CD14-positive monocyte (primary cell): ENCODE measurements around the gene LEUTX. TPM values are rescaled to one million over a fixed set of nuclear protein-coding genes. Genes with fewer than 3 reads are reported as not detected.
A peak's percentile ranks its signal among the peaks of the same experiment; 100 is the strongest.

Experiments used
- DNase-seq, 3 donors: peaks; one replicate each; pipeline ENCODE4 v3.0.0-alpha.2; 2011 to 2022
- H2AFZ ChIP-seq: 2 replicates; pipeline ENCODE4 v1.6.0; 2012; ENCODE audit warnings: mild to moderate bottlenecking, low read depth, low read length, inconsistent platforms; ENCODE audit not compliant: insufficient read depth, poor library complexity, severe bottlenecking
- H3K27ac ChIP-seq, 2 donors: 1 replicate in 1 of 2; 2 replicates in 1 of 2; pipeline ENCODE4 v1.5.1; 2012 to 2013; ENCODE audit warnings: low read length in 2 of 2, control low read depth in 1 of 2, inconsistent platforms in 1 of 2, low read depth in 1 of 2, mild to moderate bottlenecking in 1 of 2
- H3K27me3 ChIP-seq, 2 donors: one replicate each; pipeline versions ENCODE4 v1.6.0 to v1.6.1; 2011 to 2013; ENCODE audit warnings: low read length in 2 of 2; ENCODE audit not compliant: control insufficient read depth in 2 of 2, insufficient read depth in 2 of 2
- H3K36me3 ChIP-seq, 2 donors: replicated peaks in 1 of 2; 1 replicate in 1 of 2; 2 replicates in 1 of 2; pipeline versions ENCODE4 v1.5.1 to v1.6.1; 2012 to 2013; ENCODE audit warnings: low read length in 2 of 2, control low read depth in 1 of 2, inconsistent platforms in 1 of 2, mild to moderate bottlenecking in 1 of 2; ENCODE audit not compliant: insufficient read depth in 2 of 2, control insufficient read depth in 1 of 2
- H3K4me1 ChIP-seq, 2 donors: 1 replicate in 1 of 2; 2 replicates in 1 of 2; pipeline versions ENCODE4 v1.5.1 to v1.6.1; 2012 to 2013; ENCODE audit warnings: low read length in 2 of 2, control low read depth in 1 of 2, inconsistent platforms in 1 of 2, mild to moderate bottlenecking in 1 of 2, moderate library complexity in 1 of 2; ENCODE audit not compliant: insufficient read depth in 2 of 2, control insufficient read depth in 1 of 2
- H3K4me2 ChIP-seq: replicated peaks from 2 replicates; pipeline ENCODE3; 2012; ENCODE audit warnings: low read length, moderate library complexity, mild to moderate bottlenecking; ENCODE audit not compliant: poor library complexity, severe bottlenecking; ENCODE audit errors: extremely low read depth
- H3K4me3 ChIP-seq, 3 experiments: fragments of 200-600 bp in 1 of 3; sonication (generic) in 1 of 3; replicated peaks in 1 of 3; 1 replicate in 2 of 3; 2 replicates in 1 of 3; pipeline ENCODE4 v1.5.1; 2011 to 2013; ENCODE audit warnings: low read length in 3 of 3, mild to moderate bottlenecking in 3 of 3, control low read depth in 2 of 3, low read depth in 2 of 3, inconsistent platforms in 1 of 3, moderate library complexity in 1 of 3
- H3K79me2 ChIP-seq: 2 replicates; pipeline ENCODE4 v1.6.0; 2012; ENCODE audit warnings: mild to moderate bottlenecking, control low read depth, inconsistent platforms, low read length, moderate library complexity; ENCODE audit not compliant: insufficient read depth
- H3K9ac ChIP-seq: 2 replicates; pipeline ENCODE4 v1.6.0; 2017; ENCODE audit warnings: low read length, mild to moderate bottlenecking; ENCODE audit not compliant: insufficient read depth, poor library complexity, severe bottlenecking
- H3K9me3 ChIP-seq, 2 donors: replicated peaks in 1 of 2; 1 replicate in 1 of 2; 2 replicates in 1 of 2; pipeline versions ENCODE4 v1.5.1 to v1.6.1; 2012 to 2013; ENCODE audit warnings: low read length in 2 of 2, control low read depth in 1 of 2; ENCODE audit not compliant: control insufficient read depth in 1 of 2, insufficient read depth in 1 of 2
- H4K20me1 ChIP-seq: 2 replicates; pipeline ENCODE4 v1.6.0; 2012; ENCODE audit warnings: mild to moderate bottlenecking, low read length, control low read depth, moderate library complexity; ENCODE audit not compliant: insufficient read depth
- H3K27ac Mint-ChIP-seq, 7 donors: one replicate each; pipeline ENCODE4 v1.8.0; 2020; ENCODE audit warnings: mild to moderate bottlenecking in 7 of 7, mixed read lengths in 7 of 7, moderate library complexity in 6 of 7, inconsistent platforms in 2 of 7
- H3K27me3 Mint-ChIP-seq, 3 donors: one replicate each; pipeline ENCODE4 v1.8.0; 2021 to 2022; ENCODE audit warnings: low read depth in 3 of 3, mild to moderate bottlenecking in 3 of 3, mixed read lengths in 3 of 3, moderate library complexity in 3 of 3, inconsistent platforms in 1 of 3
- H3K36me3 Mint-ChIP-seq, 2 donors: one replicate each; pipeline ENCODE4 v1.8.0; 2020; ENCODE audit warnings: mixed read lengths in 2 of 2, inconsistent platforms in 1 of 2, mild to moderate bottlenecking in 1 of 2
- H3K4me1 Mint-ChIP-seq: one replicate; pipeline ENCODE4 v1.8.0; 2020; ENCODE audit warnings: mild to moderate bottlenecking, mixed read lengths
- H3K4me3 Mint-ChIP-seq, 2 donors: one replicate each; pipeline ENCODE4 v1.8.0; 2020; ENCODE audit warnings: mild to moderate bottlenecking in 2 of 2, mixed read lengths in 2 of 2, moderate library complexity in 1 of 2
- H3K9me3 Mint-ChIP-seq, 7 donors: one replicate each; pipeline ENCODE4 v1.8.0; 2020 to 2022; ENCODE audit warnings: mixed read lengths in 7 of 7, mild to moderate bottlenecking in 6 of 7, moderate library complexity in 6 of 7, inconsistent platforms in 2 of 7
- WGBS: methylation state at CpG from one replicate; pipeline ENCODE4 v1.1.5; 2013; ENCODE audit warnings: missing lambda C conversion rate; ENCODE audit not compliant: insufficient coverage; 5-methylcytosine and 5-hydroxymethylcytosine counted together
- intact Hi-C, 2 donors: fragments of 100-400 bp; cut with micrococcal nuclease; formaldehyde crosslinking; loops; one replicate each; pipeline versions ENCODE4 v1.15.0 to v1.15.1; 2023
- polyA plus RNA-seq, 3 donors: library from polyadenylated mRNA; depleted of rRNA in 1 of 3; unstranded in 2 of 3; stranded (reverse) in 1 of 3; fragments of 300-500 nt in 2 of 3; fragments of >200 nt in 1 of 3; fragmentation: Illumina TruSeq in 2 of 3; gene quantifications; 1 replicate in 2 of 3; 2 replicates in 1 of 3; pipeline ENCODE4 v1.2.3, GENCODE V29; 2012 to 2021
- TF ChIP-seq, protein P1 (sequence below): fragments of 200-600 bp; IDR thresholded peaks from one replicate; pipeline ENCODE4 v1.8.0; 2022; ENCODE audit warnings: antibody characterized with exemption, mild to moderate bottlenecking

LEUTX gene
- polyA plus RNA-seq, 3 donors: not detected

- Histone ChIP-seq H3K27ac (peak overlapping the region; percentile 31 to 73), H3K4me2 (peak overlapping the region; percentile 24), H4K20me1 (peaks cover 15% of the 10 kb centered on the region), H3K4me3 (no peak overlapping the region), H3K4me1 (peaks cover 41 to 55% of the 10 kb centered on the region in 2 donors), H3K9ac (no peak overlapping the region), H3K79me2 (peaks cover 11% of the 10 kb centered on the region), H2AFZ (no peak overlapping the region), H3K36me3 (peaks cover 38 to 58% of the 10 kb centered on the region in 2 donors), H3K27me3 (no peaks in the 10 kb centered on the region), H3K9me3 (no peaks in the 10 kb centered on the region)
- DNase-seq: no peak
- Mint-ChIP-seq H3K4me3 (no peak overlapping the region), H3K36me3 (peaks cover 37 to 60% of the 10 kb centered on the region in 2 donors), H3K4me1 (peaks cover 36% of the 10 kb centered on the region), H3K27ac (peak overlapping the region; percentile 71 to 84 (median 76)), H3K9me3 (no peaks in the 10 kb centered on the region), H3K27me3 (peaks cover 0 to 1% (median 0%) of the 10 kb centered on the region in 3 donors)
- TF ChIP-seq, protein P1, sequence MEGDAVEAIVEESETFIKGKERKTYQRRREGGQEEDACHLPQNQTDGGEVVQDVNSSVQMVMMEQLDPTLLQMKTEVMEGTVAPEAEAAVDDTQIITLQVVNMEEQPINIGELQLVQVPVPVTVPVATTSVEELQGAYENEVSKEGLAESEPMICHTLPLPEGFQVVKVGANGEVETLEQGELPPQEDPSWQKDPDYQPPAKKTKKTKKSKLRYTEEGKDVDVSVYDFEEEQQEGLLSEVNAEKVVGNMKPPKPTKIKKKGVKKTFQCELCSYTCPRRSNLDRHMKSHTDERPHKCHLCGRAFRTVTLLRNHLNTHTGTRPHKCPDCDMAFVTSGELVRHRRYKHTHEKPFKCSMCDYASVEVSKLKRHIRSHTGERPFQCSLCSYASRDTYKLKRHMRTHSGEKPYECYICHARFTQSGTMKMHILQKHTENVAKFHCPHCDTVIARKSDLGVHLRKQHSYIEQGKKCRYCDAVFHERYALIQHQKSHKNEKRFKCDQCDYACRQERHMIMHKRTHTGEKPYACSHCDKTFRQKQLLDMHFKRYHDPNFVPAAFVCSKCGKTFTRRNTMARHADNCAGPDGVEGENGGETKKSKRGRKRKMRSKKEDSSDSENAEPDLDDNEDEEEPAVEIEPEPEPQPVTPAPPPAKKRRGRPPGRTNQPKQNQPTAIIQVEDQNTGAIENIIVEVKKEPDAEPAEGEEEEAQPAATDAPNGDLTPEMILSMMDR: no peak
- intact Hi-C loops: no loop called here
- 94% methylated on average over 20 of the region's 26 CpGs for WGBS
Observed at GRCh38 chr19:39828015-39828653, 49.5 kb downstream of the LEUTX start.

DNA sequence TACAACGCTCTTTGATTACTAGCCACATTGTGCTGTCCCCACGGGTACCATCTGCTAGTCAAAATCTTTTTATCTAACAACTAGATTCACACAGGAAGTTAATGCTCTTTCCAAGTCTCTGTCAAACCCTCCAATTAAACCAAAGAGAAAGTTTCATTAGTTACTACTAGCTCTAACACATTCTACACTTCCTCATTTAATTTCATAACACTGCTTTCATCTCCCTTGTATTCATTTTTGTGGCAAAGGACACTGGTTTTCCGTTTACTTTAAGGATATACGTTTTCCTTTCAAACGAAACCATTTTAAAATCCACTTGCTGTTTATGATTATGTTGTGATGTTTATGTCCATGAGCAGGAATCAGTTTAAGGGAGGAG is 50.0 kb downstream of the LEUTX start:
- peaks cover 38 to 58% of the 10 kb centered on the region in 2 donors for H3K36me3 ChIP-seq
- H3K4me1 Mint-ChIP-seq: peaks cover 36% of the 10 kb centered on the region
- no peak overlapping the region for H3K9ac ChIP-seq
- H3K4me2 ChIP-seq: peak overlapping the region; percentile 24
- no peaks in the 10 kb centered on the region for H3K9me3 ChIP-seq
- H3K36me3 Mint-ChIP-seq: peaks cover 37 to 60% of the 10 kb centered on the region in 2 donors
- no peak for DNase-seq
- peaks cover 39 to 53% of the 10 kb centered on the region in 2 donors for H3K4me1 ChIP-seq
- H3K27me3 Mint-ChIP-seq: peaks cover 0 to 1% (median 0%) of the 10 kb centered on the region in 3 donors
- peaks cover 15% of the 10 kb centered on the region for H3K79me2 ChIP-seq
- 38% methylated on average over 2 of the region's 5 CpGs for WGBS
- H3K27ac Mint-ChIP-seq: peak overlapping the region; percentile 71 to 84 (median 76)
- no peak overlapping the region for H3K4me3 Mint-ChIP-seq
- H3K27me3 ChIP-seq: no peaks in the 10 kb centered on the region
- no peak overlapping the region for H3K4me3 ChIP-seq
- peak overlapping the region; percentile 31 to 73 for H3K27ac ChIP-seq
- H2AFZ ChIP-seq: no peak overlapping the region
- intact Hi-C loops: no loop called here
- TF ChIP-seq, protein P1: no peak
- H3K9me3 Mint-ChIP-seq: no peaks in the 10 kb centered on the region
- peaks cover 20% of the 10 kb centered on the region for H4K20me1 ChIP-seq
